ENCODE results near the gene MYO19. TPM values are rescaled to one million over a fixed set of nuclear protein-coding genes. Genes with fewer than 3 reads are reported as not detected.

The MYO19 gene
- total and polyA plus RNA-seq, 2 of the 4 experiments (the other 2 are of a cell fraction), result 35.8 to 55.6 TPM

- Histone ChIP-seq H3K56ac (ENCODE audit: extremely low read depth, insufficient read depth, low read length) (no peak overlapping the region), H3K79me1 (ENCODE audit: low read depth in 1 of 2, low read length in 2 of 2) (no peaks in the 10 kb centered on the region), H3K9me1 (ENCODE audit: insufficient read depth, low read length) (no peaks in the 10 kb centered on the region), H2BK15ac (ENCODE audit: low read depth, low read length) (no peak overlapping the region), H4K20me1 (ENCODE audit: insufficient read depth, low read length) (no peaks in the 10 kb centered on the region), H3K9me3 (ENCODE audit: control insufficient read depth, insufficient read depth, low read length) (no peaks in the 10 kb centered on the region), H3K4ac (ENCODE audit: low read depth, low read length) (no peak overlapping the region), H2AFZ (replicated peaks; ENCODE audit: low read length, poor library complexity) (no peak overlapping the region), H3K18ac (ENCODE audit: low read depth, low read length) (no peak overlapping the region), H4K5ac (ENCODE audit: low read depth, low read length) (no peak overlapping the region), H2AK5ac (ENCODE audit: low read depth, low read length) (no peak overlapping the region), H3K4me1 (ENCODE audit: control insufficient read depth, insufficient read depth, low read length) (no peaks in the 10 kb centered on the region), H4K91ac (ENCODE audit: insufficient read depth, low read depth, low read length) (no peak overlapping the region), H3K36me3 (ENCODE audit: control insufficient read depth, insufficient read depth, low read length) (no peaks in the 10 kb centered on the region), H4K8ac (ENCODE audit: low read depth in 2 of 2, low read length in 2 of 2) (no peak overlapping the region), H3K4me2 (ENCODE audit: low read depth, low read length) (no peak overlapping the region), H3K4me3 (ENCODE audit: insufficient read depth, low read depth, low read length) (no peak overlapping the region), H3K23ac (ENCODE audit: low read depth, low read length) (no peak overlapping the region), H2AK9ac (replicated peaks; ENCODE audit: low read depth, low read length, poor library complexity) (no peak overlapping the region), H3K27ac (ENCODE audit: insufficient read depth, low read length) (no peak overlapping the region), H3K27me3 (ENCODE audit: control insufficient read depth, insufficient read depth, low read length) (peaks cover 8% of the 10 kb centered on the region), H2BK5ac (ENCODE audit: low read depth, low read length, poor library complexity, severe bottlenecking) (no peak overlapping the region), H3K9ac (ENCODE audit: low read depth, low read length) (no peak overlapping the region), H3K14ac (replicated peaks; ENCODE audit: low read depth, low read length) (no peak overlapping the region), H2BK20ac (ENCODE audit: low read depth, low read length) (no peak overlapping the region), H2BK120ac (ENCODE audit: low read depth, low read length) (no peak overlapping the region)
- WGBS, 2 experiments (ENCODE audit: extremely low coverage in 2 of 2, insufficient read length in 1 of 2), result 18% methylated on average over 8 of the region's 21 CpGs; no CpG with 5 or more reads in 1 of the 2 experiments
- dilution Hi-C loops (cut with HindIII; ENCODE audit: low sequenced_read_pairs, unreplicated experiment), result no loop called here
- in situ Hi-C loops (cut with MboI; ENCODE audit: low sequenced_read_pairs), result loop anchor here (25.0 kb wide), 1 partner anchor 252 kb away; the partner anchor contains the start of gene CCL4L2
- ChIA-PET POLR2A (ENCODE audit: unreplicated experiment) (no interaction called here), CTCF (no interaction called here)
- DNase-seq (no peak), ATAC-seq (ENCODE audit: low read depth) (no peak)
- intact Hi-C loops (cut with micrococcal nuclease), result no loop called here
- TF ChIP-seq USF2 (IDR thresholded peaks at IDR 0.05; ENCODE audit: low read depth, low read length) (no peak), MXI1 (IDR thresholded peaks at IDR 0.05; ENCODE audit: borderline replicate concordance, low read depth, low read length) (no peak), CEBPB (IDR thresholded peaks at IDR 0.05; ENCODE audit: low read depth, low read length) (no peak), MAZ (IDR thresholded peaks at IDR 0.05; ENCODE audit: borderline replicate concordance, low read depth, low read length) (no peak), RCOR1 (IDR thresholded peaks at IDR 0.05; ENCODE audit: insufficient replicate concordance, low read length) (no peak), RFX5 (IDR thresholded peaks at IDR 0.05; ENCODE audit: low read depth, low read length) (no peak), CTCF (conservative IDR thresholded peaks at IDR 0.05; ENCODE audit: low read depth, low read length) (no peak), FOS (IDR thresholded peaks at IDR 0.05; ENCODE audit: low read depth, low read length) (no peak), NFE2L2 (IDR thresholded peaks at IDR 0.05; ENCODE audit: low read depth, low read length) (no peak), BHLHE40 (IDR thresholded peaks at IDR 0.05; ENCODE audit: low read depth, low read length) (no peak), ELK1 (IDR thresholded peaks at IDR 0.05; ENCODE audit: borderline replicate concordance, low read depth, low read length) (no peak), CHD1 (IDR thresholded peaks at IDR 0.05; ENCODE audit: low read depth, low read length) (no peak), SMC3 (IDR thresholded peaks at IDR 0.05; ENCODE audit: low read depth, low read length) (no peak), MAFK (IDR thresholded peaks at IDR 0.05; ENCODE audit: low read depth, low read length) (no peak), RAD21 (IDR thresholded peaks at IDR 0.05; ENCODE audit: low read length) (no peak), POLR2A (IDR thresholded peaks at IDR 0.05; ENCODE audit: low read depth, low read length) (no peak)
- BruUV-seq (replicated peaks), result no TSS peak
Observed at GRCh38 chr17:36464765-36465088, 69.9 kb downstream of the MYO19 start.

All from IMR-90 (cell line).